DOHH2 (cell line): ENCODE measurements around the gene PTGDS.

Experiments
- H3F3A ChIP-seq: fragments of 200-600 bp; sonication (generic), shearing (Covaris generic); 2 replicates; pipeline ENCODE4 v1.6.0; 2016; ENCODE audit warnings: antibody characterized with exemption, mild to moderate bottlenecking; ENCODE audit not compliant: control insufficient read depth, insufficient read depth
- H3K27ac ChIP-seq: fragments of 200-600 bp; sonication (generic); 2 replicates; pipeline ENCODE4 v1.5.1; 2014; ENCODE audit warnings: low read depth, mild to moderate bottlenecking, low read length, moderate library complexity
- H3K27me3 ChIP-seq: fragments of 200-600 bp; sonication (generic); 2 replicates; pipeline ENCODE4 v1.6.1; 2014; ENCODE audit warnings: mild to moderate bottlenecking, low read length, mixed read lengths; ENCODE audit not compliant: control insufficient read depth
- H3K36me3 ChIP-seq: fragments of 200-600 bp; sonication (generic); 2 replicates; pipeline ENCODE4 v1.6.1; 2014; ENCODE audit warnings: mild to moderate bottlenecking, low read length, moderate library complexity, mixed read lengths; ENCODE audit not compliant: control insufficient read depth
- H3K4me1 ChIP-seq: fragments of 200-600 bp; sonication (generic); 2 replicates; pipeline ENCODE4 v1.6.1; 2014; ENCODE audit warnings: mild to moderate bottlenecking, low read length, mixed read lengths; ENCODE audit not compliant: control insufficient read depth
- H3K4me2 ChIP-seq: fragments of 200-600 bp; sonication (generic); 2 replicates; pipeline ENCODE4 v1.6.0; 2014; ENCODE audit warnings: mild to moderate bottlenecking, low read length, moderate library complexity
- H3K4me3 ChIP-seq: fragments of 200-600 bp; sonication (generic); 2 replicates; pipeline ENCODE4 v1.5.1; 2014; ENCODE audit warnings: mild to moderate bottlenecking, low read length, mixed read lengths
- H3K79me2 ChIP-seq: fragments of 200-600 bp; sonication (generic); 2 replicates; pipeline ENCODE4 v1.6.1; 2014; ENCODE audit warnings: mild to moderate bottlenecking, low read length, mixed read lengths; ENCODE audit not compliant: control insufficient read depth
- H3K9me2 ChIP-seq: fragments of 200-600 bp; sonication (generic); replicated peaks from 2 replicates; pipeline ENCODE4 v1.6.1; 2014; ENCODE audit warnings: mild to moderate bottlenecking, low read length, mixed read lengths; ENCODE audit not compliant: control insufficient read depth
- H3K9me3 ChIP-seq: fragments of 200-600 bp; sonication (generic); 2 replicates; pipeline ENCODE4 v1.6.1; 2014; ENCODE audit warnings: antibody characterized with exemption, low read length, mixed read lengths; ENCODE audit not compliant: control insufficient read depth, insufficient read depth
- H4K20me1 ChIP-seq: fragments of 200-600 bp; sonication (generic); 2 replicates; pipeline ENCODE4 v1.6.0; 2014; ENCODE audit warnings: low read depth, mild to moderate bottlenecking, antibody characterized with exemption, low read length, moderate library complexity; ENCODE audit not compliant: control insufficient read depth, insufficient read depth
- EZH2phosphoT487 ChIP-seq: fragments of 200-600 bp; sonication (generic); IDR thresholded peaks from 2 replicates; pipeline ENCODE4 v1.6.1; 2017; ENCODE audit warnings: borderline replicate concordance, mild to moderate bottlenecking, antibody characterized with exemption, low read length, moderate library complexity, mixed read lengths
- TF ChIP-seq, protein P1 (sequence below): fragments of 200-600 bp; sonication (generic); IDR thresholded peaks from one replicate; pipeline ENCODE4 v1.5.1; 2014; ENCODE audit warnings: antibody characterized with exemption, mild to moderate bottlenecking, low read depth, low read length; ENCODE audit not compliant: poor library complexity, severe bottlenecking

Gene PTGDS

DNA sequence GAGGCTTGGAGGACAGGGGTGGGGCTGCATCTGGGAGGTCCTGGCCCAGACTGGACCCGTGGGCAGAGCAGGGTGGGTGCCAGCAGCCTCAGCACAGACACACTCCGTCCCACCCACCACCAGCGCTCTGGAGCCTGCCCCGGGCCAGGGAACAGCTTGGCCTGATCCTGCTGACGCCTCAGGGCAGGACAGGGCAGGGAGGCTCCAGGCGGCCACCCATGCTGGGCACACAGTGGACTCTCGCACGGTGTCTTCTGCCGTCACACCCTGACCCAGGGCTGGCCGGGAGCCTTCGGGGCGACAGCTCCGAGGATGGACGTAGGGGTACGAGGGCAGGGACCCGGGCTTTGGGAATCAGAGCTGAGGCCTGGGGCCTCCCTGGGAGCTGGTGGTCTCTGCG lies 8.2 kb upstream of the PTGDS start:
- H3K9me2 ChIP-seq: no peaks in the 10 kb centered on the region
- peaks cover 14% of the 10 kb centered on the region for H3K4me1 ChIP-seq
- H3F3A ChIP-seq: no peaks in the 10 kb centered on the region
- no peaks in the 10 kb centered on the region for H4K20me1 ChIP-seq
- H3K27me3 ChIP-seq: no peaks in the 10 kb centered on the region
- TF ChIP-seq, protein P1, sequence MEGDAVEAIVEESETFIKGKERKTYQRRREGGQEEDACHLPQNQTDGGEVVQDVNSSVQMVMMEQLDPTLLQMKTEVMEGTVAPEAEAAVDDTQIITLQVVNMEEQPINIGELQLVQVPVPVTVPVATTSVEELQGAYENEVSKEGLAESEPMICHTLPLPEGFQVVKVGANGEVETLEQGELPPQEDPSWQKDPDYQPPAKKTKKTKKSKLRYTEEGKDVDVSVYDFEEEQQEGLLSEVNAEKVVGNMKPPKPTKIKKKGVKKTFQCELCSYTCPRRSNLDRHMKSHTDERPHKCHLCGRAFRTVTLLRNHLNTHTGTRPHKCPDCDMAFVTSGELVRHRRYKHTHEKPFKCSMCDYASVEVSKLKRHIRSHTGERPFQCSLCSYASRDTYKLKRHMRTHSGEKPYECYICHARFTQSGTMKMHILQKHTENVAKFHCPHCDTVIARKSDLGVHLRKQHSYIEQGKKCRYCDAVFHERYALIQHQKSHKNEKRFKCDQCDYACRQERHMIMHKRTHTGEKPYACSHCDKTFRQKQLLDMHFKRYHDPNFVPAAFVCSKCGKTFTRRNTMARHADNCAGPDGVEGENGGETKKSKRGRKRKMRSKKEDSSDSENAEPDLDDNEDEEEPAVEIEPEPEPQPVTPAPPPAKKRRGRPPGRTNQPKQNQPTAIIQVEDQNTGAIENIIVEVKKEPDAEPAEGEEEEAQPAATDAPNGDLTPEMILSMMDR: no peak
- TF ChIP-seq EZH2phosphoT487: no peak
- H3K4me3 ChIP-seq: no peak overlapping the region
- H3K9me3 ChIP-seq: no peaks in the 10 kb centered on the region
- H3K79me2 ChIP-seq: no peaks in the 10 kb centered on the region
- H3K4me2 ChIP-seq: no peak overlapping the region
- H3K36me3 ChIP-seq: no peaks in the 10 kb centered on the region
- no peak overlapping the region for H3K27ac ChIP-seq

DNA sequence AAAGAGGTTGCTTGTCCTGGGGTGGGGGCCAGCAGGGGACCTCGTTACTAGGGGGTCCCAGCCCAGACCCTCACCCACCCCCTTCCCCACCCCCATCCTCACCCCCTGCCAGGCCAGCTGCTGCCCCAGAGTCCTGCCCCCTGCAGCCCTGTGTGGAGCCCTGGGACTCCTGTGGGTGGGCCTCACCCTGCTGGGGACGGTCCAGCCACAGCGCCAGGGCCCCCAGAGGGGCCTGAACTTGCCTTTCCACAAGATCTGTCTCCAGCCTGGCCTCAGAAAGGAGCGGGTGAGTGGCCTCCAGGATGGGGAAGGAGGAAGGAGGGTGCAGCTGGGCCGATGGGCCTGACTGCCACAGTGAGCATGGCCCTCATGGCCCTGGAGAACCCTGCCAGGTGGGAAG lies 7.5 kb upstream of the PTGDS start:
- no peak overlapping the region for H3K4me2 ChIP-seq
- no peaks in the 10 kb centered on the region for H3F3A ChIP-seq
- peaks cover 14% of the 10 kb centered on the region for H3K4me1 ChIP-seq
- no peak overlapping the region for H3K4me3 ChIP-seq
- no peaks in the 10 kb centered on the region for H4K20me1 ChIP-seq
- H3K79me2 ChIP-seq: no peaks in the 10 kb centered on the region
- no peaks in the 10 kb centered on the region for H3K27me3 ChIP-seq
- no peaks in the 10 kb centered on the region for H3K9me2 ChIP-seq
- H3K9me3 ChIP-seq: no peaks in the 10 kb centered on the region
- H3K27ac ChIP-seq: no peak overlapping the region
- no peak for TF ChIP-seq EZH2phosphoT487
- TF ChIP-seq, protein P1: no peak
- H3K36me3 ChIP-seq: no peaks in the 10 kb centered on the region

DNA sequence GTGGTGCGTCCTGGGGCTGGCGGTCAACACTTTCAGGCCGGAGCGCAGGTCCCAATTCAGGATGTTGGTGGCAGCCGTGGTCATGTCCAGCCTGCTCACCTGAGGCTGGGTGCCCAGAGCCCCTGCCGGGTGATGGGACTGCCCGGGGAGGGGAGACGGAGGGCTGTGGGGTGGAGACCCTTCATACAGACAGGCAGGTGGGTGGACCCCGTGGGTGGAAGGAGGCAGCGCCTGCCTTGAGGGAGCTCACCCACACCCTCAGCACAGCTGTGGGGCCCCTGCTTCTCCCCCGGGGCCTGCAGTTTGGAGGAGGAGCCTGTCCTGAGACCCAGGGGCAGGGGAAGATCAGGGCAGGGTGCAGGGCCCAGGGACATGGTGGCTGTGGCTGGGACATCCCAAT lies 6.9 kb upstream of the PTGDS start:
- Histone ChIP-seq H3K4me2 (no peak overlapping the region), H3K9me3 (no peaks in the 10 kb centered on the region), H3K27ac (no peak overlapping the region), H3K79me2 (no peaks in the 10 kb centered on the region), H3K9me2 (no peaks in the 10 kb centered on the region), H3K4me3 (no peak overlapping the region), H3K36me3 (no peaks in the 10 kb centered on the region), H3F3A (no peaks in the 10 kb centered on the region), H4K20me1 (no peaks in the 10 kb centered on the region), H3K27me3 (no peaks in the 10 kb centered on the region), H3K4me1 (peaks cover 11% of the 10 kb centered on the region)
- TF ChIP-seq EZH2phosphoT487: no peak
- TF ChIP-seq, protein P1: no peak

DNA sequence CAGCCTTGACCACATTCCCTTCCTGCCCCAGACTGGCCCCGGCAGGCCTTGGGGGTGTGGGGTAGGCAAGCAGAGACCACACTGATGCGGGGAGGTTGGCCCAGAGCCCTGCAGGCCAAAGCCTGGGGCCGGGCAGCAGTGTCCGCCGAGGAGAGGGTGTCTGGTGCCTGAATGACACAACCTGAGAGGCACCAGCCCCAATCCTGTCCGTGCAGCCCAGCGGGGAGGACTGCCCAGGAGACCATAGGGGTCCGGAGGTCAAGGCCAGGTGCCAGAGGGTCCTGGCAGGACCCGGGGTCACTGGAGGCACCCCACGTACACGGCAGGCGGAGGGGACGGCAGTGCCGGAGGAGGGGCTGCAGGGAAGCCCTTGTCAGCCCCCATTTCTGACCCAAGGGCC lies 5.6 kb upstream of the PTGDS start:
- no peak overlapping the region for H3K4me3 ChIP-seq
- no peaks in the 10 kb centered on the region; the same call in 1 of the 2 replicates for H3K4me1 ChIP-seq
- no peaks in the 10 kb centered on the region for H3K9me3 ChIP-seq
- H3K9me2 ChIP-seq: no peaks in the 10 kb centered on the region
- no peaks in the 10 kb centered on the region for H3K36me3 ChIP-seq
- H3F3A ChIP-seq: no peaks in the 10 kb centered on the region
- no peaks in the 10 kb centered on the region for H3K27me3 ChIP-seq
- H3K27ac ChIP-seq: no peak overlapping the region
- no peaks in the 10 kb centered on the region for H4K20me1 ChIP-seq
- TF ChIP-seq, protein P1: no peak
- no peak for TF ChIP-seq EZH2phosphoT487
- H3K79me2 ChIP-seq: no peaks in the 10 kb centered on the region
- H3K4me2 ChIP-seq: no peak overlapping the region
